IPS-20b (cell line): ENCODE results near the gene CTSL.
"Not testable (repeated sequence)": the region's sequence is repeated elsewhere in the genome, so short reads cannot be mapped to it uniquely, and the experiment has no call there.

Experiments
- H3K27ac ChIP-seq: one replicate; pipeline ENCODE4 v1.5.1; 2013; ENCODE audit warnings: low read length
- H3K27me3 ChIP-seq: 2 replicates; pipeline ENCODE4 v1.6.1; 2013; ENCODE audit warnings: mild to moderate bottlenecking, low read length, inconsistent platforms; ENCODE audit not compliant: insufficient read depth
- H3K36me3 ChIP-seq: 2 replicates; pipeline ENCODE4 v1.6.1; 2013; ENCODE audit warnings: low read depth, mild to moderate bottlenecking, inconsistent platforms, low read length, moderate library complexity; ENCODE audit not compliant: insufficient read depth
- H3K4me1 ChIP-seq: 2 replicates; pipeline ENCODE4 v1.6.1; 2013; ENCODE audit warnings: mild to moderate bottlenecking, control low read depth, inconsistent platforms, low read length, moderate library complexity; ENCODE audit not compliant: insufficient read depth
- H3K4me3 ChIP-seq: 2 replicates; pipeline ENCODE4 v1.5.1; 2013; ENCODE audit warnings: mild to moderate bottlenecking, low read length, inconsistent platforms
- H3K9ac ChIP-seq: 2 replicates; pipeline ENCODE4 v1.6.1; 2013; ENCODE audit warnings: low read depth, mild to moderate bottlenecking, inconsistent platforms, low read length, moderate library complexity
- H3K9me3 ChIP-seq: 2 replicates; pipeline ENCODE4 v1.6.1; 2013; ENCODE audit warnings: mild to moderate bottlenecking, low read depth, low read length, inconsistent platforms; ENCODE audit not compliant: insufficient read depth

CTSL gene

DNA sequence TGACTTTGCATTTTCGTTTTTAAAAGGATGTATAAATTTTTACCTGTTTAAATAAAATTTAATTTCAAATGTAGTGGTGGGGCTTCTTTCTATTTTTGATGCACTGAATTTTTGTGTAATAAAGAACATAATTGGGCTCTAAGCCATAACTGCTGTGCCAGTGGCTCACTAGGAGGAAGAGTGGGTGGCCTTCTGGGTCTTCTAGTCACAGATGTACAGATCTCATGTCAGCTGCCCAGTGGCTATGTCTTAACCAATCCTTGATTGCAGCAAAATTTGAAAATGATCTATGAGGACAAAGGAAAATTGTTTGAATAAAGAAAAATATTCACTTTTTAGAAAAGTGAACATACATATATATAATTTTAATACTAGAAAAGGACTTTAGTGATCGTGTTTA is 5.4 kb downstream of the CTSL start:
- Histone ChIP-seq H3K27me3 (no peaks in the 10 kb centered on the region), H3K9me3 (no peaks in the 10 kb centered on the region), H3K4me3 (no peak overlapping the region), H3K27ac (no peak overlapping the region), H3K9ac (no peak overlapping the region), H3K4me1 (no peaks in the 10 kb centered on the region; the same call in 1 of the 2 replicates), H3K36me3 (peaks cover 28% of the 10 kb centered on the region)

DNA sequence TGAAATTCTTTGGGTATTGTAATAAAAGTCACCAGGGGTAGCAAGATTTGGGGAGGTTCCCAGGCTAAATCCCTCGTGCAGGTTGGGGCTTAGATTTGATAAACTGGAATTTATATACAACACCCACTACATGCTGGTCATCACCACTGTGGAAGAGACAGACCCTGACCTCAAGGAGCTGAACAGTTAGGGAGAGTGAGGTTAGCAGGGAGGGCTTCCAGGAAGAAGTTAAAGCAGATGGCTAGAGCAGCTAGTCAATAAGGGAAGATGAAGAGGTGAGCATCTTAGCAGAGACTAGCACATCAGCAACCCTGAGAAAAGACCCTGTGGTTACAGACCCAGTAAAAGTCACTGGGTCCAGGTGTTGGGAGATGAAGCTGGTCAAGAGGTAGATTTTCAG is 6.4 kb downstream of the CTSL start:
- Histone ChIP-seq H3K9ac (no peak overlapping the region), H3K27me3 (no peaks in the 10 kb centered on the region), H3K27ac (no peak overlapping the region), H3K9me3 (no peaks in the 10 kb centered on the region), H3K4me3 (no peak overlapping the region), H3K4me1 (no peaks in the 10 kb centered on the region; the same call in 1 of the 2 replicates), H3K36me3 (peaks cover 28% of the 10 kb centered on the region)

DNA sequence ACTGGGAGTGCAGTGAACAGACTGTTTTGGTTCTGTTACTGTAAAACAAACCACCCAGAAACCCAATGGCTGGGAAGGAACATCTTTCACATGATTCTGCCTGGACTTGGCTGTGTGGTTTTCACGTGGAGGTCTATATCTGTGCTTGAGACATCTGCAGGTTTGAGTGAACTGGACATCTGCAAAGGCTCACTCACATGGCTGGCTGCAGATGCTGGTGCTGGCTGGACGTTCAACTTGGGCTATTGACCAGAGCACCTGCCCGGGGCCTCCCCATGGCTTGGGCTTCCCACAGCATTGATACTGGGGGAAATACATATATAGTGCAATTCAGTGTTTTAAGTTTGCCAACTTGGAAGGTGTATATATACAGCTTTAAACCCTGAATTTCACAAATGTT is 6.8 kb downstream of the CTSL start:
- H3K27me3 ChIP-seq: no peaks in the 10 kb centered on the region
- peaks cover 25% of the 10 kb centered on the region for H3K36me3 ChIP-seq
- no peaks in the 10 kb centered on the region for H3K9me3 ChIP-seq
- H3K27ac ChIP-seq: no peak overlapping the region
- H3K4me3 ChIP-seq: no peak overlapping the region
- no peaks in the 10 kb centered on the region; the same call in 1 of the 2 replicates for H3K4me1 ChIP-seq
- no peak overlapping the region for H3K9ac ChIP-seq

DNA sequence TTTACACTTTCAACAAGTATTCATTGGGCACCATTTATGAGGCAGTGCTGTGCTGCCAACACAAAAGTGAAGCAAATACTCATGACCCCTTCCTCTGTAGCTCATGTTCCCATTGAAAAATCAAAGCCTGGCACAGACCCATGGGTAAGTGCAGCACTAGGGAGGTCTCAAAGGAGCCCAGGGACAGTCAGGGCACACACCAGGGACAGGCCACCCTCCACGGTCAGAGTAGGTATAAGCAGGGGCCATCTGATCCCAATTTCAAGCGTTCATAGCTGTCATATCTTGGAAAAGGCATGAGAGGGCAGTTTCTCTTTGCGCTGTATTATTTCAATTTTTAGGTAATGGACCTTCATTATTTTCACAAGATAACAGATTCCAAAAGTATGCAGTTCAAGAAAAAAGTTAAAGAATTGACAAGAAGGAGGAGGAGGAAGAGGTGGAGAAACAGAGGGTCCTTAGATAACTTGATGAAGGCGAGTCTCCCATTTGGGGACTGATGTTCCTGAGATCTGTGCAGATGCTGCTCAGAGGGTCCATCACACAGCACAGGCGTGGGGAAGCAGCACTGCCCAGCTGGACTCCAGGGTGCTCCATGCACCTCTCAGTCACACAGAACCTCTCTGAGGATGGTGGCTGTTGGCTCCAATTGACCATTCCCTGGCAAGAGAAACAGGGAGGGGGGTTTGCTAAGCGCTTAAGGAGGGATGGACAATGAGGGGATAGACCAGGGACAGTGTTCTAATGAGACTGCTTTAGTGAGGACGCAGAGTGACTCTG is 7.5 kb downstream of the CTSL start:
- H3K9me3 ChIP-seq: no peaks in the 10 kb centered on the region
- no peak overlapping the region for H3K27ac ChIP-seq

DNA sequence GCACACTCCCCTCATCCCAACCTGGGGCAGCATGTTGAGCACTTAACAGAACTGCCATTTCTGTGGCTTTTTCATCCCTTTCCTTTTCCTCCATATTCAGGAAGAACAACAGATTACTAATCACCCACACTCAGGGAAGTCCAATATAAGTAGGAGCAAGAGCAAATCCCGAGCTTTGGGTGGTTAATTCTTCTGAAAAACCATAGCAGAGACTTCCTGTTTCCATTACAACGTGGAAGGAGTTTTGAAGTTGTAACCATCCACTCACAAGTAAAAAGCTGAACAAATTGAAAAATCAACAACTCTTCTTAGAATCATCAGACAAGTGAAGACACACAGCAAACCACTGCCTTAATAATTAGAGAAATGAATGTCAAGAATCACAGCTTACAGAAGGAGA is 8.2 kb downstream of the CTSL start:
- Histone ChIP-seq H3K36me3 (peaks cover 12% of the 10 kb centered on the region; the same call in 1 of the 2 replicates), H3K9ac (no peak overlapping the region), H3K9me3 (no peaks in the 10 kb centered on the region), H3K27ac (no peak overlapping the region), H3K27me3 (no peaks in the 10 kb centered on the region), H3K4me1 (no peaks in the 10 kb centered on the region; the same call in 1 of the 2 replicates), H3K4me3 (no peak overlapping the region)

More for the DNA sequence above, 7.5 kb downstream of the CTSL start:
- Histone ChIP-seq H3K27me3 (no peaks in the 10 kb centered on the region), H3K9ac (no peak overlapping the region), H3K4me3 (no peak overlapping the region), H3K4me1 (no peaks in the 10 kb centered on the region; the same call in 1 of the 2 replicates), H3K36me3 (peaks cover 18% of the 10 kb centered on the region; the same call in 1 of the 2 replicates)

DNA sequence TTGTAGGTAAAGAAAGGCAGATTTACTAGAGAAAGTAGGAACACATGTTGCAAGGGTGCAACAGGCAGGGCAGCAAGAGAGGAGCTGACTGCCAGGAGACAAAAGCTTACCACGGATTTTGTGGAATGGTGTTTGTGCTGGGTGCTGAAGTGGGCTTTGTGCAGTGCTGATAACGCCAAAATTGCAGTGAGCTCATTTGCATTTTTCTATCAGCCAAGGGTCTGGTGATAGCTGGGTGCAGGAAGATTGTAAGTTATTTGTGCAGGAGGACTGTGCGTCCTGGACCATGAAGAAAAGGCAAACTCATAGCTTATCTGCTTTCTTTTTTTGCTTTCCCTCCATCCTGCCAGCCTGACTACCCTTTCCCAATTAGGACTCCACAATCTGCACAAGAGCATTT is 13.6 kb downstream of the CTSL start:
- Histone ChIP-seq H3K9me3 (peaks cover 9% of the 10 kb centered on the region; the same call in 1 of the 2 replicates), H3K4me1 (no peaks in the 10 kb centered on the region), H3K27ac (no peak overlapping the region), H3K36me3 (no peaks in the 10 kb centered on the region), H3K4me3 (no peak overlapping the region), H3K27me3 (no peaks in the 10 kb centered on the region), H3K9ac (no peak overlapping the region)

DNA sequence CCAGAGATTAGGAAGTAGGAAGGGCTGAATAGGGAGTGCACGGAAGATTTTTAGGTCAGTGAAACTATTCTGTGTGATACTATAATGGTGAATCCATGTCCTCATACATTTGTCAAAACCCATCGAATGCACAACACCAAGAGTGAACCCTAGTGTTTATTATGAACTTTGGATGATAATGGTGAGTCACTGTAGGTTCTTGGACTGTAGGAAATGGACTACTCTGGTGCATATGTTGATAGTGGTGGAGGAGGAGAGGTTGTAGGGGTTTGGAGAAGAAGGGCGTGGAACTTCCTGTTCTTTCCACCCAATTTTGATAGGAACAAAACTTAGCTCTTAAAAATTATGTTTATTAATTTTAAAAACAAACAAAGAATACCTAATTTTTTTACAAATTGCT is 14.3 kb downstream of the CTSL start:
- Histone ChIP-seq H3K4me1 (no peaks in the 10 kb centered on the region), H3K4me3 (no peak overlapping the region), H3K9me3 (peaks cover 9% of the 10 kb centered on the region; the same call in 1 of the 2 replicates), H3K36me3 (no peaks in the 10 kb centered on the region), H3K27me3 (no peaks in the 10 kb centered on the region), H3K9ac (no peak overlapping the region), H3K27ac (no peak overlapping the region)

DNA sequence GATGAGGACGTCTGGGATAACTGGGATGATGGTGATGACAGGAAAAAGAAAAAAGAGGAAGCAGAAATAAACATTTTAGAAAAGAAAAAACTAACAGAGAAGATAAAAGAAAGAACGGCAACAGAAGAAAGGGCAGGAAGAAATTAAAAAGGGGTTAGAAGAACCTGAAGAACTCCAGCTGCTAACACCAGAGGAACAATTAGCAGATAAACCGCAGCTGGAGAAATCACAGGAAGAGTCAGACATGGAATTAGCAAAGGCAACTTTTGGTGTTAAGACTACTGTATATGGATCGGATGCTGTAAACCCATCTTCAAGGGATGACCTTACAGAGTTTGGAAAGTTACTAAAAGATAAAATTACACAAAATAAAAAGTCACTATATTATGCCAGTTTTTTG is 15.4 kb downstream of the CTSL start:
- Histone ChIP-seq H3K9ac (no peak overlapping the region), H3K4me1 (no peaks in the 10 kb centered on the region), H3K27ac (no peak overlapping the region), H3K9me3 (peaks cover 9% of the 10 kb centered on the region; the same call in 1 of the 2 replicates), H3K4me3 (no peak overlapping the region), H3K27me3 (no peaks in the 10 kb centered on the region), H3K36me3 (no peaks in the 10 kb centered on the region)

DNA sequence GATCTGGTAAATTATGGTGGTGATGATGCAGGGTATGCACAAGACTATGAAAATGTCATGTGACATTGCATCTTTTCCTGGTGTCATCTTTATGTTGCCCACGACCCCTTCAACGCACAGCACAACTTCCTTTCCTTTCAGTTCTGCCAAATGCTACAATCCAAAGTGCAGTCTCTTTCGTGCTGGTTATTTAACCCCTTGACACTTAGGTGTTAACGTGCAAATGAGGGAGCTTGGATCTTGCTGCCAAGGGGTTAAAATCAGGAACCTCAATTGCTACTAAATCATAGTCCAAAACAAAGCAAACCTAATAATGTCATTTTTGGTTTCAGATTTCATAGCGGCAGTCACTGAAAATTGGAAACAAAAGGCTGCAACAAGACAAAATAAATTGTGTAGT is 16.0 kb downstream of the CTSL start:
- Histone ChIP-seq H3K27ac (no peak overlapping the region), H3K27me3 (no peaks in the 10 kb centered on the region), H3K4me1 (no peaks in the 10 kb centered on the region), H3K36me3 (no peaks in the 10 kb centered on the region), H3K9me3 (peaks cover 9% of the 10 kb centered on the region; the same call in 1 of the 2 replicates), H3K9ac (no peak overlapping the region), H3K4me3 (no peak overlapping the region)

DNA sequence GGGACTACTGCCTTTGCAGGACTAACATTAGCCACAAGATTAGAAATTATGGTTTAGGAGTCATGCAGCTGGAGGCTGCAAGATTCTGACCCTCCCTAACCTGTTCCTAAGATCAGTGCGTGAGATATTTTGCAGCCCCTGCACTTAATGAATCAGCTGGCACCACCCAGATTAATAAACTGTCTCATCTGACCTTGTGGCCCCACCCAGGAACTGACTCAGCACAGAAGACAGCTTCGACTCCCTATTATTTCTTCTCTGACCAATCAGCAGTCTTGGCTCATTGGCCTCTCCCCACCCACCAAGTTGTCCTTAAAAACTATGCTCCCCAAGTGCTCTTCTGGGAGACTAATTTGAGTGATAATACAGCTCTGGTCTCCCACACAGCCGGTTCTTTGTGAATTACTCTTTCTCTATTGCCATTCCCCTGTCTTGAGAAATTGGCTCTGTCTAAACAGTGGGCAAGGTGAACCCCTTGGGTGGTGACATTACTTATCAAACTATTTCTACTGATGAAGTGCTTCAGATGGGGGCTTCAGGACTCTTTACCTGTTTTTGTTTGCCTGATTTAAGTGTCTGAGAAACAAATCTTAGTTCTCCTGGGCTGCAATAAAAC is 17.0 kb downstream of the CTSL start:
- Histone ChIP-seq H3K4me1 (peaks cover 4% of the 10 kb centered on the region; the same call in 1 of the 2 replicates), H3K4me3 (no peak overlapping the region), H3K9me3 (peaks cover 9% of the 10 kb centered on the region; the same call in 1 of the 2 replicates), H3K27ac (no peak overlapping the region), H3K27me3 (no peaks in the 10 kb centered on the region), H3K9ac (no peak overlapping the region), H3K36me3 (no peaks in the 10 kb centered on the region)

DNA sequence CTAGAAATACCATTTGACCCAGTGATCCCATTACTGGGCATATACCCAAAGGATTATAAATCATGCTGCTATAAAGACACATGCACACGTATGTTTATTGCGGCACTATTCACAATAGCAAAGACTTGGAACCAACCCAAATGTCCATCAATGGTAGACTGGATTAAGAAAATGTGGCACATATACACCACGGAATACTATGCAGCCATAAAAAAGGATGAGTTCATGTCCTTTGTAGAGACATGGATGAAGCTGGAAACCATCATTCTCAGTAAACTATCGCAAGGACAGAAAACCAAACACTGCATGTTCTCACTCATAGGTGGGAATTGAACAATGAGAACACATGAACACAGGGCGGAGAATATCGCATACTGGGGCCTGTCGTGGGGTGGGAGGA is 18.3 kb downstream of the CTSL start:
- not testable (repeated sequence) for H3K4me1 ChIP-seq, H3K4me3 ChIP-seq, H3K9ac ChIP-seq, H3K27me3 ChIP-seq, H3K9me3 ChIP-seq, H3K36me3 ChIP-seq, H3K27ac ChIP-seq

DNA sequence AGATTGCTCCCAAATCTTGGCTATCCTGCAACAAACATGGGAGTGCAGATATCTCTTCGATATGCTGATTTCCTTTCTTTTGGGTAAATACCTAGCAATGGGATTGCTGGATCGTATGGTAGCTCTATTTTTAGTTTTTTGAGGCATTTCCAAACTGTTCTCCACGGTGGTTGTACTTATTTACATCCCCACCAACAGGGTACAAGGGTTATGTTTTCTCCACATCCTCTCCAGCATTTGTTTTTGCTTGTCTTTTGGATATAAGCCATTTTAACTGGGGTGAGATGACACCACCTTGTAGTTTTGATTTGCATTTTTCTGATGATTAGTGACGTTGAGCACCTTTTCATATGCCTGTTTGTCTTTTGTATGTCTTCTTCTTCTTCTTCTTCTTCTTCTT is 20.3 kb downstream of the CTSL start:
- Histone ChIP-seq H3K4me1 (peaks cover 4% of the 10 kb centered on the region; the same call in 1 of the 2 replicates), H3K9ac (no peak overlapping the region), H3K27ac (no peak overlapping the region), H3K36me3 (no peaks in the 10 kb centered on the region), H3K9me3 (peaks cover 9% of the 10 kb centered on the region; the same call in 1 of the 2 replicates), H3K27me3 (no peaks in the 10 kb centered on the region), H3K4me3 (no peak overlapping the region)
